H1 (cell line): ENCODE measurements around the gene ZSCAN18. TPM values are rescaled to one million over a fixed set of nuclear protein-coding genes. Genes with fewer than 3 reads are reported as not detected.
A peak's percentile ranks its signal among the peaks of the same experiment; 100 is the strongest.

Experiments
- CTCF ChIA-PET: fragments of 300-600 bp; sonication (Branson Sonifier 250); formaldehyde crosslinking; loops from one replicate; lab custom pipeline; 2021; ENCODE audit not compliant: partially characterized antibody; lab: Charles Lee
- POLR2A ChIA-PET: fragments of 300-600 bp; sonication (Branson Sonifier 250); formaldehyde crosslinking; loops from one replicate; lab custom pipeline; 2021; ENCODE audit warnings: inconsistent platforms; ENCODE audit not compliant: partially characterized antibody; lab: Charles Lee
- DNase-seq, 2 experiments: peaks; one replicate each; pipeline versions ENCODE4 v3.0.0 to v3.0.0-alpha.2; 2010 to 2022; ENCODE audit warnings: low spot score in 2 of 2, low read depth in 1 of 2, mixed read lengths in 1 of 2
- FAIRE-seq: peaks from 2 replicates; lab custom pipeline; 2011; peaks lifted over from hg19 to GRCh38; lab: Jason Lieb, UNC
- H2AFZ ChIP-seq: 2 replicates; pipeline ENCODE4 v1.8.1; 2012; ENCODE audit warnings: low read length, inconsistent platforms
- H2AK5ac ChIP-seq: 2 replicates; pipeline ENCODE4 v1.6.1; 2013; ENCODE audit warnings: low read depth, low read length
- H2BK120ac ChIP-seq: replicated peaks from 2 replicates; pipeline ENCODE3; 2013; ENCODE audit warnings: low read depth, low read length, inconsistent platforms
- H2BK12ac ChIP-seq: 2 replicates; pipeline ENCODE4 v1.6.1; 2013; ENCODE audit warnings: low read depth, low read length
- H2BK15ac ChIP-seq: 2 replicates; pipeline ENCODE4 v1.6.1; 2013; ENCODE audit warnings: low read length
- H2BK20ac ChIP-seq: 2 replicates; pipeline ENCODE4 v1.6.1; 2013; ENCODE audit warnings: low read length
- H2BK5ac ChIP-seq: 2 replicates; pipeline ENCODE4 v1.6.1; 2013; ENCODE audit warnings: low read depth, low read length
- H3K14ac ChIP-seq: 2 replicates; pipeline ENCODE4 v1.6.1; 2013; ENCODE audit warnings: inconsistent platforms; ENCODE audit not compliant: insufficient read length
- H3K18ac ChIP-seq: 2 replicates; pipeline ENCODE4 v1.6.1; 2013; ENCODE audit warnings: low read length; ENCODE audit errors: extremely low read depth
- H3K23ac ChIP-seq: 2 replicates; pipeline ENCODE4 v1.6.1; 2013; ENCODE audit warnings: inconsistent platforms; ENCODE audit not compliant: insufficient read length
- H3K23me2 ChIP-seq: 2 replicates; pipeline ENCODE4 v1.6.1; 2013; ENCODE audit warnings: low read depth, low read length
- H3K27ac ChIP-seq: 2 replicates; pipeline ENCODE4 v1.6.1; 2011; ENCODE audit warnings: low read depth, low read length, inconsistent platforms
- H3K27me3 ChIP-seq, 4 experiments: replicated peaks in 1 of 4; 1 replicate in 1 of 4; 2 replicates in 3 of 4; pipeline versions ENCODE4 v1.6.1 to v1.8.1; 2011 to 2013; ENCODE audit warnings: low read length in 3 of 4, mild to moderate bottlenecking in 3 of 4, inconsistent platforms in 2 of 4, mixed read lengths in 2 of 4, moderate library complexity in 1 of 4; ENCODE audit not compliant: control insufficient read depth in 3 of 4, insufficient read depth in 3 of 4; ENCODE audit errors: extremely low read depth in 1 of 4
- H3K36me3 ChIP-seq, 4 experiments: 2 replicates each; pipeline versions ENCODE4 v1.6.1 to v1.8.1; 2011 to 2013; ENCODE audit warnings: mild to moderate bottlenecking in 4 of 4, low read length in 3 of 4, moderate library complexity in 2 of 4, control low read depth in 1 of 4, inconsistent platforms in 1 of 4; ENCODE audit not compliant: insufficient read depth in 4 of 4, control insufficient read depth in 2 of 4
- H3K4ac ChIP-seq: replicated peaks from 2 replicates; pipeline ENCODE3; 2013; ENCODE audit warnings: low read length, low read depth, mixed read lengths, inconsistent platforms; ENCODE audit not compliant: insufficient read length
- H3K4me1 ChIP-seq, 4 experiments: replicated peaks in 1 of 4; 1 replicate in 1 of 4; 2 replicates in 3 of 4; pipeline versions ENCODE4 v1.6.1 to v1.8.1; 2011 to 2013; ENCODE audit warnings: low read length in 3 of 4, inconsistent platforms in 2 of 4, mixed read lengths in 1 of 4; ENCODE audit not compliant: insufficient read depth in 4 of 4, control insufficient read depth in 3 of 4
- H3K4me2 ChIP-seq, 2 experiments: 2 replicates each; pipeline versions ENCODE4 v1.6.1 to v1.8.1; 2011 to 2013; ENCODE audit warnings: low read depth in 2 of 2, low read length in 2 of 2, control low read depth in 1 of 2, inconsistent platforms in 1 of 2, mild to moderate bottlenecking in 1 of 2; ENCODE audit not compliant: insufficient read depth in 1 of 2
- H3K4me3 ChIP-seq, 4 experiments: fragments of 200-600, 300-600 bp in 1 of 4; sonication (generic), shearing (Covaris generic), sonication (Bioruptor Twin) in 1 of 4; 2 replicates each; pipeline versions ENCODE4 v1.5.1 to v1.8.1; 2011 to 2016; ENCODE audit warnings: low read length in 4 of 4, low read depth in 3 of 4, control low read depth in 2 of 4, inconsistent platforms in 2 of 4, mild to moderate bottlenecking in 2 of 4, mixed read lengths in 1 of 4, moderate library complexity in 1 of 4; ENCODE audit not compliant: insufficient read depth in 2 of 4; ENCODE audit errors: extremely low read depth in 1 of 4
- H3K56ac ChIP-seq: replicated peaks from 2 replicates; pipeline ENCODE3; 2013; ENCODE audit warnings: low read depth, mild to moderate bottlenecking, mixed read lengths, low read length, inconsistent platforms; ENCODE audit not compliant: insufficient read length
- H3K79me1 ChIP-seq: 2 replicates; pipeline ENCODE4 v1.6.1; 2013; ENCODE audit warnings: low read depth, low read length, control low read depth
- H3K79me2 ChIP-seq, 2 experiments: 2 replicates each; pipeline versions ENCODE4 v1.6.1 to v1.8.1; 2012 to 2013; ENCODE audit warnings: low read length in 2 of 2, mild to moderate bottlenecking in 2 of 2, inconsistent platforms in 1 of 2; ENCODE audit not compliant: insufficient read depth in 2 of 2, control insufficient read depth in 1 of 2
- H3K9ac ChIP-seq, 4 experiments: replicated peaks in 1 of 4; 1 replicate in 1 of 4; 2 replicates in 3 of 4; pipeline versions ENCODE4 v1.6.1 to v1.8.1; 2011 to 2013; ENCODE audit warnings: low read depth in 3 of 4, low read length in 3 of 4, control low read depth in 2 of 4, mild to moderate bottlenecking in 2 of 4, moderate library complexity in 2 of 4, inconsistent platforms in 1 of 4; ENCODE audit errors: extremely low read depth in 1 of 4
- H3K9me3 ChIP-seq, 2 experiments: 2 replicates each; pipeline versions ENCODE4 v1.6.1 to v1.8.1; 2012 to 2013; ENCODE audit warnings: mild to moderate bottlenecking in 2 of 2, moderate library complexity in 2 of 2, control low read depth in 1 of 2, inconsistent platforms in 1 of 2, low read depth in 1 of 2, low read length in 1 of 2, mixed read lengths in 1 of 2; ENCODE audit not compliant: insufficient read depth in 2 of 2
- H4K20me1 ChIP-seq, 2 experiments: replicated peaks in 1 of 2; 2 replicates each; pipeline versions ENCODE3 to v1.8.1; 2011 to 2013; ENCODE audit warnings: inconsistent platforms in 2 of 2, low read length in 2 of 2, mild to moderate bottlenecking in 1 of 2; ENCODE audit not compliant: insufficient read depth in 2 of 2, control insufficient read depth in 1 of 2
- H4K5ac ChIP-seq: 2 replicates; pipeline ENCODE4 v1.6.1; 2013; ENCODE audit warnings: low read length, low read depth, mixed read lengths, inconsistent platforms; ENCODE audit not compliant: insufficient read length
- H4K8ac ChIP-seq: 2 replicates; pipeline ENCODE4 v1.8.0; 2013; ENCODE audit warnings: mild to moderate bottlenecking, moderate library complexity, low read length, inconsistent platforms; ENCODE audit not compliant: insufficient read depth; ENCODE audit errors: extremely low read depth
- H4K91ac ChIP-seq: replicated peaks from 2 replicates; pipeline ENCODE3; 2013; ENCODE audit warnings: low read length, mixed read lengths, inconsistent platforms; ENCODE audit not compliant: insufficient read length
- CHD1 ChIP-seq: IDR thresholded peaks from 2 replicates; pipeline ENCODE4 v1.6.1; 2012; ENCODE audit warnings: low read depth, low read length, improper control_type of control experiment
- ZNF274 ChIP-seq: IDR thresholded peaks from 2 replicates; pipeline ENCODE4 v1.7.0; 2012; ENCODE audit warnings: low read length, borderline replicate concordance; ENCODE audit errors: extremely low read depth
- WGBS, 2 experiments: shearing (Covaris generic) in 1 of 2; methylation state at CpG; one replicate each; pipeline versions ENCODE4 v1.1.6 to v1.1.7; 2013 to 2015; ENCODE audit warnings: low lambda C conversion rate in 2 of 2, mixed read lengths in 2 of 2, inconsistent platforms in 1 of 2, low coverage in 1 of 2, missing lambda C conversion rate in 1 of 2; ENCODE audit not compliant: insufficient replicate concordance in 2 of 2, insufficient coverage in 1 of 2, insufficient read length in 1 of 2; ENCODE audit errors: extremely low coverage in 1 of 2, missing lambda C conversion rate in 1 of 2; 5-methylcytosine and 5-hydroxymethylcytosine counted together
- polyA plus RNA-seq, 7 experiments: library from polyadenylated mRNA; depleted of rRNA in 3 of 7; stranded (reverse) in 5 of 7; unstranded in 2 of 7; fragments of >200 nt in 5 of 7; fragments of 200-250 nt in 2 of 7; gene quantifications; 1 replicate in 5 of 7; 2 replicates in 1 of 7; 4 replicates in 1 of 7; pipeline versions ENCODE4 v1.2.1 to v1.2.3, GENCODE V29; 2011 to 2013; ENCODE audit warnings: missing spikeins in 2 of 7, mixed read lengths in 2 of 7
- total RNA-seq: library from RNA; stranded (reverse); fragmentation: NEBNext Ultra II Directional; extraction: Animal tissue kit (Norgen Biotek cat#: 25700); gene quantifications from 2 replicates; pipeline ENCODE4 v1.2.1, GENCODE V29; 2021

Gene ZSCAN18
- total and polyA plus RNA-seq, 2 of the 8 experiments (the other 6 are each of a cell fraction or from before 2014, with no cell fraction given), result 37.0 to 41.4 TPM

GRCh38 chr19:58107778-58108545 lies 9.9 kb upstream of the ZSCAN18 start:
- Histone ChIP-seq H3K36me3 (no peaks in the 10 kb centered on the region), H3K56ac (no peak overlapping the region), H2BK20ac (no peak overlapping the region), H3K79me2 (no peaks in the 10 kb centered on the region), H4K91ac (no peak overlapping the region), H2BK120ac (no peak overlapping the region), H2AK5ac (no peak overlapping the region), H3K18ac (no peak overlapping the region), H4K20me1 (no peaks in the 10 kb centered on the region), H3K27ac (no peak overlapping the region), H4K5ac (no peak overlapping the region), H2BK12ac (no peak overlapping the region), H3K4me1 (no peaks in the 10 kb centered on the region), H3K79me1 (no peaks in the 10 kb centered on the region), H3K4me2 (no peak overlapping the region), H3K4ac (no peak overlapping the region), H2BK5ac (no peak overlapping the region), H3K9me3 (peaks cover 69 to 89% of the 10 kb centered on the region in 2 experiments), H3K27me3 (peaks cover 0 to 1% (median 0%) of the 10 kb centered on the region in 4 experiments; a peak in 1 of 7 replicates), H3K23me2 (no peaks in the 10 kb centered on the region), H2AFZ (no peak overlapping the region), H3K14ac (no peak overlapping the region), H2BK15ac (no peak overlapping the region), H3K23ac (no peak overlapping the region), H3K4me3 (no peak overlapping the region), H3K9ac (no peak overlapping the region), H4K8ac (no peak overlapping the region)
- POLR2A ChIA-PET, result no interaction called here
- CTCF ChIA-PET, result interaction anchor here (1.3 kb wide), 1 partner anchor 86 kb away, joined by 3 read pairs; no protein-coding TSS in a partner anchor
- TF ChIP-seq ZNF274 (peak; percentile 94), CHD1 (no peak)
- no peak for DNase-seq
- no peak for FAIRE-seq
- 67% methylated on average over 7 of the region's 7 CpGs; no CpG with 5 or more reads in 1 of the 2 experiments for WGBS, 2 experiments
